RWPE2 (cell line): ENCODE results near the gene PRSS27.
"Not testable (repeated sequence)": the region's sequence is repeated elsewhere in the genome, so short reads cannot be mapped to it uniquely, and the experiment has no call there.

Source experiments
- ATAC-seq: fragments of 200-7000 bp; cut with Tn5 transposase; 3 replicates; pipeline ENCODE4 v1.9.1; 2021; ENCODE audit warnings: low read depth
- DNase-seq: peaks from one replicate; pipeline ENCODE4 v3.0.0-alpha.2; 2020; ENCODE audit warnings: low spot score
- H3K27ac ChIP-seq: fragments of 450-650 bp; 2 replicates; pipeline ENCODE4 v1.5.1; 2017; ENCODE audit warnings: mild to moderate bottlenecking; ENCODE audit not compliant: poor library complexity, severe bottlenecking
- H3K27me3 ChIP-seq: fragments of 250-450 bp; sonication (Bioruptor Pico); 2 replicates; pipeline ENCODE4 v1.5.1; 2021; ENCODE audit warnings: mild to moderate bottlenecking, moderate library complexity; ENCODE audit not compliant: insufficient read depth, poor library complexity, severe bottlenecking
- H3K36me3 ChIP-seq: fragments of 250-450 bp; sonication (Bioruptor Pico); 2 replicates; pipeline ENCODE4 v1.5.1; 2020; ENCODE audit warnings: low read depth, mild to moderate bottlenecking, moderate library complexity
- H3K4me1 ChIP-seq: fragments of 250-450 bp; sonication (Bioruptor Pico); 2 replicates; pipeline ENCODE4 v1.5.1; 2021; ENCODE audit warnings: mild to moderate bottlenecking, moderate library complexity; ENCODE audit not compliant: insufficient read depth, poor library complexity, severe bottlenecking
- H3K4me3 ChIP-seq: fragments of 250-450 bp; sonication (Bioruptor Pico); 2 replicates; pipeline ENCODE4 v1.5.1; 2021; ENCODE audit warnings: mild to moderate bottlenecking, moderate library complexity; ENCODE audit not compliant: severe bottlenecking
- H3K9me3 ChIP-seq: fragments of 250-450 bp; sonication (Bioruptor Pico); 2 replicates; pipeline ENCODE4 v1.5.1; 2021; ENCODE audit warnings: mild to moderate bottlenecking, moderate library complexity; ENCODE audit not compliant: severe bottlenecking
- TF ChIP-seq, protein P1 (sequence below): fragments of 450-650 bp; IDR thresholded peaks from one replicate; pipeline ENCODE4 v1.5.1; 2017; ENCODE audit warnings: mild to moderate bottlenecking, moderate library complexity; ENCODE audit not compliant: poor library complexity, severe bottlenecking

Gene PRSS27

DNA sequence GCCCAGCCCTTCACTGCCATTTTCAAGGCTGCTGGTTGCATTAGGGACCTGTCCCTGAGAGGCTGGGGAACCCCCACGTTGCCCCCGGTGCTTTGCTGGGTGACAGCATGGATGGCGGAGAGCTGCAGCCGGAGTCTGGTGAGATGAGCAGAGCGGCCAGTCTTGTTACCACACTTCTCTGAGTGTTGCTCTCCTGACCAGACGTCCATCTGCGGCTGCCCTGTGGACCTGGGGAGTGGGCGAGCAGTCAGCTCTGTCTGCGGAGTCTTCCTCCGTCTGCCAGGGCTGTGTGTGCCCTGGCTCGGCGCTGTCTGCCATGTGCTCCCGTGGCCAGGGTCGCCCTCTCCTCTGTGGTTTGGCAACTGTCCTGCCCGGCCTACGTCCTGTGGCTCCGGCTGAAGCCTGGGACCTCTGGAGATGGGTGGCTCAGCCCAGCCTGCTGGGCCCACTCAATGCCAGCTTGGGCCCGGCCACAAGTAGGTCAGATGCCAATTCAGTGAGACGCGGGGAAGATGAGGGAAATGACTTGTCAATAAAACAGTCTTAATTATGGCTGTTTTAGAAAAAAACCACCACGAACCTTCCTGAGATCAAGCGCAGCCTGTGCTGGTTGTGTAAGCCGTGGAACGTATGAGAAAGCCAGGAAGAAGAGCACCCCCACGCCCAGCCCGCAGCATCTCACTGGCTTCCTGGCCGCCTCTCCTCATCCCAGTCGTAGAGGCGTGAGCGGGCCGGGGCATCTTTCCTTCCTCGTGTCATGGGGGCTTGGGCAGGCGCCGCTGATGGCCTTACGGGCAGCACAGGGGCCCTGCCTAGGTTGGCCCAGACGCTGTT is 29.8 kb downstream of the PRSS27 start:
- no peak for ATAC-seq
- no peak overlapping the region for H3K4me3 ChIP-seq
- H3K4me1 ChIP-seq, result no peaks in the 10 kb centered on the region
- no peaks in the 10 kb centered on the region for H3K9me3 ChIP-seq
- H3K27ac ChIP-seq, result no peak overlapping the region
- TF ChIP-seq, protein P1, sequence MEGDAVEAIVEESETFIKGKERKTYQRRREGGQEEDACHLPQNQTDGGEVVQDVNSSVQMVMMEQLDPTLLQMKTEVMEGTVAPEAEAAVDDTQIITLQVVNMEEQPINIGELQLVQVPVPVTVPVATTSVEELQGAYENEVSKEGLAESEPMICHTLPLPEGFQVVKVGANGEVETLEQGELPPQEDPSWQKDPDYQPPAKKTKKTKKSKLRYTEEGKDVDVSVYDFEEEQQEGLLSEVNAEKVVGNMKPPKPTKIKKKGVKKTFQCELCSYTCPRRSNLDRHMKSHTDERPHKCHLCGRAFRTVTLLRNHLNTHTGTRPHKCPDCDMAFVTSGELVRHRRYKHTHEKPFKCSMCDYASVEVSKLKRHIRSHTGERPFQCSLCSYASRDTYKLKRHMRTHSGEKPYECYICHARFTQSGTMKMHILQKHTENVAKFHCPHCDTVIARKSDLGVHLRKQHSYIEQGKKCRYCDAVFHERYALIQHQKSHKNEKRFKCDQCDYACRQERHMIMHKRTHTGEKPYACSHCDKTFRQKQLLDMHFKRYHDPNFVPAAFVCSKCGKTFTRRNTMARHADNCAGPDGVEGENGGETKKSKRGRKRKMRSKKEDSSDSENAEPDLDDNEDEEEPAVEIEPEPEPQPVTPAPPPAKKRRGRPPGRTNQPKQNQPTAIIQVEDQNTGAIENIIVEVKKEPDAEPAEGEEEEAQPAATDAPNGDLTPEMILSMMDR, result no peak
- DNase-seq, result peak; percentile 42
- no peaks in the 10 kb centered on the region for H3K27me3 ChIP-seq
- H3K36me3 ChIP-seq, result peaks cover 13% of the 10 kb centered on the region; the same call in 1 of the 2 replicates

DNA sequence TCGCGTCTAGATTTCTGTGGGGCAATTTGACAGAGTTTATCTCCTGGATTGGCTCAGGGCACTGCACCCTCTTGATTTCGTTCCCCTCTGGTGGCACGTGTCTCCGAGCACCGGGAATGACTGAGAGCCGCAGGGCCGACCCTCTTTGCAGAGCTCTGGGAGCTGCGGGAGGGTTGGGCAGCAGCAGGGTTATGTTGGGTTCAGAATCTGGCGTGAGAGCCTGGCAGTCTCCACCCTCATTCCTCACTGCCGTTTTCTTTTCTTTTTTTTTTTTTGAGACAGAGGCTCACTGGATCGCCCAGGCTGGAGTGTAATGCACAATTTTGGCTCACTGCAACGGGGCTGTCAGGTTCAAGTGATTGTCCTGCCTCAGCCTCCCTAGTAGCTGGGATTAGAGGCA is 30.6 kb downstream of the PRSS27 start:
- H3K4me3 ChIP-seq, H3K27ac ChIP-seq, H3K27me3 ChIP-seq, DNase-seq, H3K9me3 ChIP-seq, H3K4me1 ChIP-seq, ATAC-seq: not testable (repeated sequence)
- H3K36me3 ChIP-seq, result peaks cover 13% of the 10 kb centered on the region; the same call in 1 of the 2 replicates

DNA sequence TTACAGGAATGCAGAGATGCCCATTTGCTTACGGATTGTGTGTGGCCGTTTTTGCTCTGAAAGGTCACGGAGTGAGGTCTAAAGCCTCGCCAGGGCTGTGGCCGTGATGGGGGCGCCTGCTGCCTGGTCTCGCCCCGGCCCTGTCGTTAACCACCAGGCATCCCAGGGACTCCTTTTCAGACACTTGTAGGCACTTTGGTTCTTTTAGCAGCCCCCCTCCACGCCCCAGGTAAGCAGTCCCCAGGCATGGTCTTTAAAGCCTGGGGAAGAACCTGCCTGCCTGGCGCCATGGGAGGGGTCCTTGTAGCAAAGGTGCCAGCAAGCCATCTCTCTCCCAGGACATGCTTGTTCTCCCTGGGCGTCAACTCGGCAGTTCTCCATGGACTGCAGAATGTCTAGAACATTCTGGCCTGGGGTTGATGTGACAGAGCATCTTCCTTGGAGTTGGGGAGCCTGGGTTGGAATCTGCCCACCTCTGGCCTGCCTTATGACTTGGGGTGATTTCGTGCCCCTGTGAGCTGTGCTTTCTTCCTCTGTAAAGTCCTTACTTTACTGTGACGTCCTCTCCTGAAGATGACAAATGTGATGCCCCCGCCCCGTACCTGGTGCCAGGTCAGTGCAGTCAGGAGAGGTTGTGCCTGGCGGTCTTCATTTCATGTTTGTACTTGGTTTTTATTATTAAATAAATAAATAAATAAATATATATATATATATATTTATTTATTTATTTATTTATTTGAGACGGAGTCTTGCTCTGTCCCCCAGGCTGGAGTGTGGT is 32.3 kb downstream of the PRSS27 start:
- H3K27me3 ChIP-seq, result no peaks in the 10 kb centered on the region
- peaks cover 13% of the 10 kb centered on the region; the same call in 1 of the 2 replicates for H3K36me3 ChIP-seq
- H3K9me3 ChIP-seq, result no peaks in the 10 kb centered on the region
- no peaks in the 10 kb centered on the region for H3K4me1 ChIP-seq
- TF ChIP-seq, protein P1, result no peak
- ATAC-seq (no peak), DNase-seq (peak; percentile 27)
- H3K27ac ChIP-seq, result no peak overlapping the region
- no peak overlapping the region for H3K4me3 ChIP-seq

- ATAC-seq (no peak), DNase-seq (peak; percentile 27)
- Histone ChIP-seq H3K4me3 (no peak overlapping the region), H3K27me3 (no peaks in the 10 kb centered on the region), H3K9me3 (no peaks in the 10 kb centered on the region), H3K4me1 (no peaks in the 10 kb centered on the region), H3K27ac (no peak overlapping the region), H3K36me3 (peaks cover 13% of the 10 kb centered on the region; the same call in 1 of the 2 replicates)
- TF ChIP-seq, protein P1, result no peak
Observed at GRCh38 chr16:2686912-2687507, 33.0 kb downstream of the PRSS27 start.

DNA sequence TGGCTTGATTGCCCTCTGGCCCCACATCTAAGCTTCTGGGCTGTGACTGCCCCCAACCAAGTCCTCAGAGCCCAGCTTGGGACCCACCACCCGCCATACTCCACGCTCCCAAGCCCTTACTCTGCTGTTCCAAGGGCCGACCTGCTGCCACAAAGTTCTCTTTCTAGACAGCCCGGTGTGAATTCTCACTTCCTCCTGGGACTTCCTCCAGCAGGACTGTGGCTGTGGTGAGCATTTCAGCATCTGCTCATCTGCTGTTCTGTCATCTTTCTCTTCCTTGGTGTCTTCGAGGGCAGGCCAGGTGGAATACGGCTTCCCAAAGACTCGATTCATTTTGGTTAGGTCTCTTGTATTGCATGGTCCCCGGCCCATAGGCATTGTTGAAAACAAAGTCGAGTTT is 33.9 kb downstream of the PRSS27 start:
- not testable (repeated sequence) for H3K4me3 ChIP-seq, H3K27ac ChIP-seq, DNase-seq, H3K4me1 ChIP-seq, H3K36me3 ChIP-seq, H3K27me3 ChIP-seq, H3K9me3 ChIP-seq, ATAC-seq

DNA sequence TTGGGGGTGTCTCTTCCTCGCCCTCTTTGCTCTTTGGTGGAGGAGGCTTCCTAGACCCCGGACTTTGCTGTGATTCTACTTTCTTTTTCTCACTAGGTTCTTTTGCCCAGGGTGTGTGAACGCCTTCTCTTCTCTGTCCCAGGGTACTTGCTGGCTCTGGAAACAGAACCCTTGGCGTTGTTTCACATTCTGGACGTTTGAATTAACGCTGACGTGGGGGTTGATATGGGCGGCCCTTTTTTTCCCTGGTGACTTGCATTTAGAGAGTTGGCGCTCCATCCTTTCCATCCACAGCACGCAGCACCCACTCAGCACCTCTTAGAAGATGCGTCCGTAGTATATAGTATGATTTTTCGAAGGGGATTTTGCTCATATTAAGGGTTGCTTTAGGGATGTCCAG is 37.0 kb downstream of the PRSS27 start:
- ATAC-seq, result not testable (repeated sequence)

More for the DNA sequence above, 37.0 kb downstream of the PRSS27 start:
- H3K27me3 ChIP-seq, DNase-seq, H3K9me3 ChIP-seq, H3K4me1 ChIP-seq, H3K36me3 ChIP-seq: not testable (repeated sequence)
- peak overlapping the region; percentile 88 for H3K4me3 ChIP-seq
- peak overlapping the region; percentile 60 for H3K27ac ChIP-seq
